ENCODE results near the gene MYZAP.

MYZAP gene

GRCh38 chr15:57624730-57625129 is 33.0 kb downstream of the MYZAP start:
- Histone ChIP-seq H3K36me3 (ENCODE audit: control insufficient read depth, insufficient read depth, low read length) (no peaks in the 10 kb centered on the region), H3K4me1 (ENCODE audit: control insufficient read depth, insufficient read depth, low read length) (no peaks in the 10 kb centered on the region), H3K4me3 (ENCODE audit: low read depth, low read length) (no peak overlapping the region), H3K9me3 (ENCODE audit: control insufficient read depth, insufficient read depth, low read depth, low read length) (no peaks in the 10 kb centered on the region), H3K27ac (ENCODE audit: low read depth, low read length) (no peak overlapping the region), H3K27me3 (ENCODE audit: control insufficient read depth, insufficient read depth, low read length) (no peaks in the 10 kb centered on the region), H3K9ac (ENCODE audit: low read length) (no peak overlapping the region)

GRCh38 chr15:57625703-57626448 is 34.2 kb downstream of the MYZAP start:
- H3K27me3 ChIP-seq (ENCODE audit: control insufficient read depth, insufficient read depth, low read length) = no peaks in the 10 kb centered on the region
- H3K9me3 ChIP-seq (ENCODE audit: control insufficient read depth, insufficient read depth, low read depth, low read length) = no peaks in the 10 kb centered on the region
- no peak overlapping the region for H3K4me3 ChIP-seq (ENCODE audit: low read depth, low read length)
- H3K27ac ChIP-seq (ENCODE audit: low read depth, low read length) = no peak overlapping the region
- H3K9ac ChIP-seq (ENCODE audit: low read length) = no peak overlapping the region
- no peaks in the 10 kb centered on the region for H3K36me3 ChIP-seq (ENCODE audit: control insufficient read depth, insufficient read depth, low read length)
- no peaks in the 10 kb centered on the region for H3K4me1 ChIP-seq (ENCODE audit: control insufficient read depth, insufficient read depth, low read length)

- no peak overlapping the region for H3K27ac ChIP-seq (ENCODE audit: low read depth, low read length)
- H3K9ac ChIP-seq (ENCODE audit: low read length) = no peak overlapping the region
- H3K27me3 ChIP-seq (ENCODE audit: control insufficient read depth, insufficient read depth, low read length) = no peaks in the 10 kb centered on the region
- no peaks in the 10 kb centered on the region for H3K9me3 ChIP-seq (ENCODE audit: control insufficient read depth, insufficient read depth, low read depth, low read length)
- H3K4me3 ChIP-seq (ENCODE audit: low read depth, low read length) = no peak overlapping the region
- no peaks in the 10 kb centered on the region for H3K4me1 ChIP-seq (ENCODE audit: control insufficient read depth, insufficient read depth, low read length)
- no peaks in the 10 kb centered on the region for H3K36me3 ChIP-seq (ENCODE audit: control insufficient read depth, insufficient read depth, low read length)
Observed at GRCh38 chr15:57626713-57627440, 35.2 kb downstream of the MYZAP start.

GRCh38 chr15:57631386-57632110 is 39.8 kb downstream of the MYZAP start:
- Histone ChIP-seq H3K27ac (ENCODE audit: low read depth, low read length) (no peak overlapping the region), H3K27me3 (ENCODE audit: control insufficient read depth, insufficient read depth, low read length) (no peaks in the 10 kb centered on the region), H3K4me3 (ENCODE audit: low read depth, low read length) (no peak overlapping the region), H3K9ac (ENCODE audit: low read length) (no peak overlapping the region), H3K36me3 (ENCODE audit: control insufficient read depth, insufficient read depth, low read length) (no peaks in the 10 kb centered on the region), H3K4me1 (ENCODE audit: control insufficient read depth, insufficient read depth, low read length) (no peaks in the 10 kb centered on the region), H3K9me3 (ENCODE audit: control insufficient read depth, insufficient read depth, low read depth, low read length) (no peaks in the 10 kb centered on the region)

- no peak overlapping the region for H3K4me3 ChIP-seq (ENCODE audit: low read depth, low read length)
- no peaks in the 10 kb centered on the region for H3K9me3 ChIP-seq (ENCODE audit: control insufficient read depth, insufficient read depth, low read depth, low read length)
- no peaks in the 10 kb centered on the region for H3K36me3 ChIP-seq (ENCODE audit: control insufficient read depth, insufficient read depth, low read length)
- H3K4me1 ChIP-seq (ENCODE audit: control insufficient read depth, insufficient read depth, low read length) = no peaks in the 10 kb centered on the region
- H3K27me3 ChIP-seq (ENCODE audit: control insufficient read depth, insufficient read depth, low read length) = no peaks in the 10 kb centered on the region
- H3K27ac ChIP-seq (ENCODE audit: low read depth, low read length) = no peak overlapping the region
- no peak overlapping the region for H3K9ac ChIP-seq (ENCODE audit: low read length)
Observed at GRCh38 chr15:57634290-57634689, 42.6 kb downstream of the MYZAP start.

GRCh38 chr15:57635300-57635909 is 43.7 kb downstream of the MYZAP start:
- H3K36me3 ChIP-seq (ENCODE audit: control insufficient read depth, insufficient read depth, low read length) = no peaks in the 10 kb centered on the region
- no peak overlapping the region for H3K27ac ChIP-seq (ENCODE audit: low read depth, low read length)
- H3K9ac ChIP-seq (ENCODE audit: low read length) = no peak overlapping the region

GRCh38 chr15:57637846-57638245 is 46.1 kb downstream of the MYZAP start:
- no peaks in the 10 kb centered on the region for H3K4me1 ChIP-seq (ENCODE audit: control insufficient read depth, insufficient read depth, low read length)
- no peak overlapping the region for H3K27ac ChIP-seq (ENCODE audit: low read depth, low read length)
- H3K9me3 ChIP-seq (ENCODE audit: control insufficient read depth, insufficient read depth, low read depth, low read length) = no peaks in the 10 kb centered on the region
- H3K36me3 ChIP-seq (ENCODE audit: control insufficient read depth, insufficient read depth, low read length) = no peaks in the 10 kb centered on the region
- no peaks in the 10 kb centered on the region for H3K27me3 ChIP-seq (ENCODE audit: control insufficient read depth, insufficient read depth, low read length)
- H3K9ac ChIP-seq (ENCODE audit: low read length) = no peak overlapping the region
- H3K4me3 ChIP-seq (ENCODE audit: low read depth, low read length) = no peak overlapping the region

More at GRCh38 chr15:57635300-57635909, 43.7 kb downstream of the MYZAP start:
- Histone ChIP-seq H3K27me3 (ENCODE audit: control insufficient read depth, insufficient read depth, low read length) (no peaks in the 10 kb centered on the region), H3K4me1 (ENCODE audit: control insufficient read depth, insufficient read depth, low read length) (no peaks in the 10 kb centered on the region), H3K9me3 (ENCODE audit: control insufficient read depth, insufficient read depth, low read depth, low read length) (no peaks in the 10 kb centered on the region), H3K4me3 (ENCODE audit: low read depth, low read length) (no peak overlapping the region)

GRCh38 chr15:57639306-57639705 is 47.6 kb downstream of the MYZAP start:
- Histone ChIP-seq H3K27me3 (ENCODE audit: control insufficient read depth, insufficient read depth, low read length) (no peaks in the 10 kb centered on the region), H3K36me3 (ENCODE audit: control insufficient read depth, insufficient read depth, low read length) (no peaks in the 10 kb centered on the region), H3K9ac (ENCODE audit: low read length) (no peak overlapping the region), H3K27ac (ENCODE audit: low read depth, low read length) (no peak overlapping the region), H3K4me1 (ENCODE audit: control insufficient read depth, insufficient read depth, low read length) (no peaks in the 10 kb centered on the region), H3K4me3 (ENCODE audit: low read depth, low read length) (no peak overlapping the region), H3K9me3 (ENCODE audit: control insufficient read depth, insufficient read depth, low read depth, low read length) (no peaks in the 10 kb centered on the region)

- H3K9ac ChIP-seq (ENCODE audit: low read length) = no peak overlapping the region
- H3K27ac ChIP-seq (ENCODE audit: low read depth, low read length) = no peak overlapping the region
- no peaks in the 10 kb centered on the region for H3K9me3 ChIP-seq (ENCODE audit: control insufficient read depth, insufficient read depth, low read depth, low read length)
- H3K4me1 ChIP-seq (ENCODE audit: control insufficient read depth, insufficient read depth, low read length) = no peaks in the 10 kb centered on the region
- no peak overlapping the region for H3K4me3 ChIP-seq (ENCODE audit: low read depth, low read length)
- H3K27me3 ChIP-seq (ENCODE audit: control insufficient read depth, insufficient read depth, low read length) = no peaks in the 10 kb centered on the region
- no peaks in the 10 kb centered on the region for H3K36me3 ChIP-seq (ENCODE audit: control insufficient read depth, insufficient read depth, low read length)
Observed at GRCh38 chr15:57640930-57641682, 49.4 kb downstream of the MYZAP start.

- Histone ChIP-seq H3K9me3 (ENCODE audit: control insufficient read depth, insufficient read depth, low read depth, low read length) (no peaks in the 10 kb centered on the region), H3K36me3 (ENCODE audit: control insufficient read depth, insufficient read depth, low read length) (no peaks in the 10 kb centered on the region), H3K27ac (ENCODE audit: low read depth, low read length) (no peak overlapping the region), H3K4me3 (ENCODE audit: low read depth, low read length) (no peak overlapping the region), H3K27me3 (ENCODE audit: control insufficient read depth, insufficient read depth, low read length) (0 out of 2 replicates have a peak, but pooled peaks cover 7% of the 10 kb centered on the region), H3K4me1 (ENCODE audit: control insufficient read depth, insufficient read depth, low read length) (no peaks in the 10 kb centered on the region), H3K9ac (ENCODE audit: low read length) (no peak overlapping the region)
Observed at GRCh38 chr15:57643826-57644225, 52.1 kb downstream of the MYZAP start.
